ENCODE results near the gene CDCA5. TPM values are rescaled to one million over a fixed set of nuclear protein-coding genes. Genes with fewer than 3 reads are reported as not detected.

Gene CDCA5
- total and polyA plus RNA-seq, 2 of the 4 experiments (the other 2 are of a cell fraction): 9.1 to 14.0 TPM

DNA sequence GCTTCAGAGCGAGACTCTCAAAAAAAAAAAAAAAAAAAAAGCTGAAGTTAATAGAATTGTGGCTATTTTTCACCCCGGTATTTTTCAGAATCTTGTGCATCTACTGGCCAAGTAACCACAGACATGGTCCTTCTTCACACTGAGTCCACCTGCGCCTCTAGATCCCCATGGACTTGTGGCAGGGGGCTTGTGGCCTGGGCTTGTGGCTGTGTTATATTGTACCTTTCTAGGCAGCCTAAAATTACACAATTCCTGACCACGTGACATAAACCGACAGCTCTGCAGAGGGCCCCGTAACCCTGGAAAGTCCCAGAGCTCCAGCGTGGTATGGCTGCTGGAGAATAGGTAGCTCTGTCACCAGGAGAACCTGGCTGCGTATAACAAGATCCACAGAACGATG is 14.6 kb downstream of the CDCA5 start:
- Histone ChIP-seq H2AK9ac (replicated peaks; ENCODE audit: low read depth, low read length, poor library complexity) (no peak overlapping the region), H2BK5ac (ENCODE audit: low read depth, low read length, poor library complexity, severe bottlenecking) (no peak overlapping the region), H2BK20ac (ENCODE audit: low read depth, low read length) (no peak overlapping the region), H4K8ac (ENCODE audit: low read depth in 2 of 2, low read length in 2 of 2) (no peak overlapping the region), H3K79me1 (ENCODE audit: low read depth in 1 of 2, low read length in 2 of 2) (no peaks in the 10 kb centered on the region), H3K23ac (ENCODE audit: low read depth, low read length) (no peak overlapping the region), H3K18ac (ENCODE audit: low read depth, low read length) (no peak overlapping the region), H3K4me3 (ENCODE audit: insufficient read depth, low read depth, low read length) (no peak overlapping the region), H2BK120ac (ENCODE audit: low read depth, low read length) (no peak overlapping the region), H3K56ac (ENCODE audit: extremely low read depth, insufficient read depth, low read length) (no peak overlapping the region), H3K4ac (ENCODE audit: low read depth, low read length) (no peak overlapping the region), H2AK5ac (ENCODE audit: low read depth, low read length) (no peak overlapping the region), H4K5ac (ENCODE audit: low read depth, low read length) (no peak overlapping the region), H3K4me1 (ENCODE audit: control insufficient read depth, insufficient read depth, low read length) (no peaks in the 10 kb centered on the region), H3K14ac (replicated peaks; ENCODE audit: low read depth, low read length) (no peak overlapping the region), H3K36me3 (ENCODE audit: control insufficient read depth, insufficient read depth, low read length) (no peaks in the 10 kb centered on the region), H3K9me3 (ENCODE audit: control insufficient read depth, insufficient read depth, low read length) (no peaks in the 10 kb centered on the region), H3K4me2 (ENCODE audit: low read depth, low read length) (no peak overlapping the region), H2AFZ (replicated peaks; ENCODE audit: low read length, poor library complexity) (peak overlapping the region; percentile 9), H3K9me1 (ENCODE audit: insufficient read depth, low read length) (no peaks in the 10 kb centered on the region; the same call in 1 of the 2 replicates), H3K27ac (ENCODE audit: insufficient read depth, low read length) (no peak overlapping the region), H4K91ac (ENCODE audit: insufficient read depth, low read depth, low read length) (no peak overlapping the region), H2BK15ac (ENCODE audit: low read depth, low read length) (no peak overlapping the region), H3K9ac (ENCODE audit: low read depth, low read length) (no peak overlapping the region), H4K20me1 (ENCODE audit: insufficient read depth, low read length) (no peaks in the 10 kb centered on the region), H3K27me3 (ENCODE audit: control insufficient read depth, insufficient read depth, low read length) (no peaks in the 10 kb centered on the region; the same call in 1 of the 2 replicates)
- ATAC-seq (ENCODE audit: low read depth): no peak
- WGBS, 2 experiments (ENCODE audit: extremely low coverage in 2 of 2, insufficient read length in 1 of 2): no CpG with 5 or more reads among the region's 9 CpGs
- DNase-seq: peak; percentile 16
- TF ChIP-seq MAZ (IDR thresholded peaks at IDR 0.05; ENCODE audit: borderline replicate concordance, low read depth, low read length): no peak
- no peak for TF ChIP-seq CEBPB (IDR thresholded peaks at IDR 0.05; ENCODE audit: low read depth, low read length)
- TF ChIP-seq, protein P1, sequence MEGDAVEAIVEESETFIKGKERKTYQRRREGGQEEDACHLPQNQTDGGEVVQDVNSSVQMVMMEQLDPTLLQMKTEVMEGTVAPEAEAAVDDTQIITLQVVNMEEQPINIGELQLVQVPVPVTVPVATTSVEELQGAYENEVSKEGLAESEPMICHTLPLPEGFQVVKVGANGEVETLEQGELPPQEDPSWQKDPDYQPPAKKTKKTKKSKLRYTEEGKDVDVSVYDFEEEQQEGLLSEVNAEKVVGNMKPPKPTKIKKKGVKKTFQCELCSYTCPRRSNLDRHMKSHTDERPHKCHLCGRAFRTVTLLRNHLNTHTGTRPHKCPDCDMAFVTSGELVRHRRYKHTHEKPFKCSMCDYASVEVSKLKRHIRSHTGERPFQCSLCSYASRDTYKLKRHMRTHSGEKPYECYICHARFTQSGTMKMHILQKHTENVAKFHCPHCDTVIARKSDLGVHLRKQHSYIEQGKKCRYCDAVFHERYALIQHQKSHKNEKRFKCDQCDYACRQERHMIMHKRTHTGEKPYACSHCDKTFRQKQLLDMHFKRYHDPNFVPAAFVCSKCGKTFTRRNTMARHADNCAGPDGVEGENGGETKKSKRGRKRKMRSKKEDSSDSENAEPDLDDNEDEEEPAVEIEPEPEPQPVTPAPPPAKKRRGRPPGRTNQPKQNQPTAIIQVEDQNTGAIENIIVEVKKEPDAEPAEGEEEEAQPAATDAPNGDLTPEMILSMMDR (conservative IDR thresholded peaks at IDR 0.05; ENCODE audit: low read depth, low read length): no peak
- TF ChIP-seq, protein P2, sequence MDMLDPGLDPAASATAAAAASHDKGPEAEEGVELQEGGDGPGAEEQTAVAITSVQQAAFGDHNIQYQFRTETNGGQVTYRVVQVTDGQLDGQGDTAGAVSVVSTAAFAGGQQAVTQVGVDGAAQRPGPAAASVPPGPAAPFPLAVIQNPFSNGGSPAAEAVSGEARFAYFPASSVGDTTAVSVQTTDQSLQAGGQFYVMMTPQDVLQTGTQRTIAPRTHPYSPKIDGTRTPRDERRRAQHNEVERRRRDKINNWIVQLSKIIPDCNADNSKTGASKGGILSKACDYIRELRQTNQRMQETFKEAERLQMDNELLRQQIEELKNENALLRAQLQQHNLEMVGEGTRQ (IDR thresholded peaks at IDR 0.05; ENCODE audit: low read depth, low read length): no peak
- no peak for TF ChIP-seq NFE2L2 (IDR thresholded peaks at IDR 0.05; ENCODE audit: low read depth, low read length)
- no peak for TF ChIP-seq CHD1 (IDR thresholded peaks at IDR 0.05; ENCODE audit: low read depth, low read length)
- TF ChIP-seq, protein P3, sequence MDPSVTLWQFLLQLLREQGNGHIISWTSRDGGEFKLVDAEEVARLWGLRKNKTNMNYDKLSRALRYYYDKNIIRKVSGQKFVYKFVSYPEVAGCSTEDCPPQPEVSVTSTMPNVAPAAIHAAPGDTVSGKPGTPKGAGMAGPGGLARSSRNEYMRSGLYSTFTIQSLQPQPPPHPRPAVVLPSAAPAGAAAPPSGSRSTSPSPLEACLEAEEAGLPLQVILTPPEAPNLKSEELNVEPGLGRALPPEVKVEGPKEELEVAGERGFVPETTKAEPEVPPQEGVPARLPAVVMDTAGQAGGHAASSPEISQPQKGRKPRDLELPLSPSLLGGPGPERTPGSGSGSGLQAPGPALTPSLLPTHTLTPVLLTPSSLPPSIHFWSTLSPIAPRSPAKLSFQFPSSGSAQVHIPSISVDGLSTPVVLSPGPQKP (IDR thresholded peaks at IDR 0.05; ENCODE audit: borderline replicate concordance, low read depth, low read length): no peak
- TF ChIP-seq SMC3 (IDR thresholded peaks at IDR 0.05; ENCODE audit: low read depth, low read length): no peak
- no peak for TF ChIP-seq FOS (IDR thresholded peaks at IDR 0.05; ENCODE audit: low read depth, low read length)
- no peak for TF ChIP-seq BHLHE40 (IDR thresholded peaks at IDR 0.05; ENCODE audit: low read depth, low read length)
- intact Hi-C loops (cut with micrococcal nuclease) (no loop called here), in situ Hi-C loops (cut with MboI; ENCODE audit: low sequenced_read_pairs) (no loop called here), dilution Hi-C loops (cut with HindIII; ENCODE audit: low sequenced_read_pairs, unreplicated experiment) (no loop called here)
- BruUV-seq (replicated peaks): no TSS peak
- CTCF ChIA-PET: interaction anchor here (0.6 kb wide), 1 partner anchor 228 kb away, joined by 3 read pairs; no protein-coding TSS in a partner anchor
- POLR2A ChIA-PET (ENCODE audit: unreplicated experiment): no interaction called here
